Testis (tissue), 3 donors: Measurements from ENCODE around the gene TXNDC5. TPM values are rescaled to one million over a fixed set of nuclear protein-coding genes. Genes with fewer than 3 reads are reported as not detected.

ENCODE experiments used
- DNase-seq: peaks from one replicate; pipeline ENCODE4 v3.0.0-alpha.2; 2019
- H3K27ac ChIP-seq, 2 donors: fragments of 200-600 bp; sonication (generic); one replicate each; pipeline ENCODE4 v1.5.1; 2019
- H3K27me3 ChIP-seq: fragments of 200-600 bp; sonication (generic); one replicate; pipeline ENCODE4 v1.5.1; 2019
- H3K36me3 ChIP-seq: fragments of 200-600 bp; sonication (generic); one replicate; pipeline ENCODE4 v1.5.1; 2017; ENCODE audit warnings: low read depth; ENCODE audit errors: missing control alignments
- H3K4me1 ChIP-seq: fragments of 200-600 bp; sonication (generic); one replicate; pipeline ENCODE4 v1.5.1; 2019
- H3K4me3 ChIP-seq, 2 donors: fragments of 200-600 bp; sonication (generic); one replicate each; pipeline ENCODE4 v1.5.1; 2017 to 2019
- H3K9me3 ChIP-seq: fragments of 200-600 bp; sonication (generic); one replicate; pipeline ENCODE4 v1.5.1; 2017
- CTCF ChIP-seq, 3 experiments: fragments of 450-650 bp in 2 of 3; fragments of 200-600 bp in 1 of 3; sonication (generic) in 1 of 3; IDR thresholded peaks; one replicate each; pipeline ENCODE4 v1.5.1; 2016 to 2019; ENCODE audit warnings: antibody characterized with exemption in 3 of 3, mild to moderate bottlenecking in 2 of 3, moderate library complexity in 1 of 3
- POLR2A ChIP-seq: fragments of 450-650 bp; IDR thresholded peaks from one replicate; pipeline ENCODE4 v1.6.1; 2017; ENCODE audit warnings: antibody characterized with exemption, mild to moderate bottlenecking, moderate library complexity
- WGBS, 2 donors: methylation state at CpG; one replicate each; pipeline ENCODE4 v1.1.5; 2018; 5-methylcytosine and 5-hydroxymethylcytosine counted together
- intact Hi-C: fragments of 100-400 bp; cut with DNase I; formaldehyde crosslinking; loops from one replicate; pipeline ENCODE4 v1.15.1; 2023; ENCODE audit warnings: low total_unique reads
- polyA plus RNA-seq: library from polyadenylated mRNA; stranded (reverse); fragments of 350-450 nt; fragmentation: Illumina TruSeq; extraction: RNeasy Lipid Tissue Mini Kit (QIAGEN cat#74804); gene quantifications from one replicate; pipeline ENCODE4 v1.2.3, GENCODE V29; 2014; ENCODE audit warnings: low read depth, low replicate concordance; ENCODE audit not compliant: insufficient read depth
- total RNA-seq, 2 donors: library from RNA; depleted of rRNA; stranded (reverse); fragments of >200 nt; gene quantifications; one replicate each; pipeline ENCODE4 v1.2.3, GENCODE V29; 2016

The TXNDC5 gene
- total and polyA plus RNA-seq, 3 donors from 2014 or later: 56.5 to 98.7 (median 67.0) TPM

DNA sequence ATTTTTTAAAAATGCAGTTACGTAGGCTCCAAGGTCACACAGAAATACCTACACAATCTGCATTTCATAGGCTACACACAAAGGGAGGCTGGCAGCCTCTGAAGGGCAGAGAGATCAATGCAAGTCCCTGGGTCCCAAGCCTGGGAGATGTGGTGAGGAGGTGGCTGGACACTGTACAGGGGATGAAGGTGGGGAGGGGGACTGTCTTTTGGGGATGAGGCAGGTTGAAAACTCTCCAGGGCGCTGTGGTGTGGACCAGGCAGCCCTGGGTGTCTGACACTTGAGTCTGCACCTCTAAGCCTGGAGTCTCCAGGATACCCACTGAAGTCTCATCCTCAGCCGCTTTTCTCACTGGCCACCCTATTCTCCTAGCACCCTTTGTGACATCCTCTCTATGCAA lies 24.5 kb downstream of the TXNDC5 start:
- H3K36me3 ChIP-seq: no peaks in the 10 kb centered on the region
- H3K27me3 ChIP-seq: no peaks in the 10 kb centered on the region
- no peak for DNase-seq
- no peaks in the 10 kb centered on the region for H3K9me3 ChIP-seq
- H3K4me3 ChIP-seq: no peak overlapping the region
- intact Hi-C loops: no loop called here
- no peaks in the 10 kb centered on the region for H3K4me1 ChIP-seq
- no peak overlapping the region for H3K27ac ChIP-seq
- TF ChIP-seq CTCF (IDR thresholded peaks at IDR 0.05): no peak
- no peak for TF ChIP-seq POLR2A
- 94 to 97% methylated on average over 3 of the region's 3 CpGs for WGBS, 2 donors

DNA sequence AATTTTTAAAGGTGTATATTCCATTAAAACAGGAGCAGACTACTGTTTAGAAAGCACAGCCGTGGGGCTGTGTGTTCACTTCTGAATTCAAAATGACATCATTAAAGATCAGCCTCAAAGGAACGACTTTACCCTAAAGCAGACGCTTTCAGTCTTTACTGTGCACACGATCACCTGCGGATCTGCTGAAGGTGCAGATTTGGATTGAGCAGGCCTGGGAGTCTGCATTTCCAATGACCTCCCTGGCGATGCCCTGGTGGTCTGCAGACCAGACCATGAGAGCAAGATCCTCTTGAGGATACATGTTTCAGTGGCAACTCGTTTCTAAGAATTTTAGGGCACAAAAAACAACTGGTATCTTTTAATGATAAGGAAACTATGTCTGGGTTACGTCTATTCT lies 27.2 kb downstream of the TXNDC5 start:
- TF ChIP-seq CTCF (IDR thresholded peaks at IDR 0.05): no peak
- TF ChIP-seq POLR2A: no peak
- no peaks in the 10 kb centered on the region for H3K36me3 ChIP-seq
- no peaks in the 10 kb centered on the region for H3K4me1 ChIP-seq
- H3K4me3 ChIP-seq: no peak overlapping the region
- H3K9me3 ChIP-seq: no peaks in the 10 kb centered on the region
- no peak overlapping the region for H3K27ac ChIP-seq
- H3K27me3 ChIP-seq: no peaks in the 10 kb centered on the region
- 85 to 90% methylated on average over 8 of the region's 8 CpGs for WGBS, 2 donors
- intact Hi-C loops: no loop called here
- no peak for DNase-seq

DNA sequence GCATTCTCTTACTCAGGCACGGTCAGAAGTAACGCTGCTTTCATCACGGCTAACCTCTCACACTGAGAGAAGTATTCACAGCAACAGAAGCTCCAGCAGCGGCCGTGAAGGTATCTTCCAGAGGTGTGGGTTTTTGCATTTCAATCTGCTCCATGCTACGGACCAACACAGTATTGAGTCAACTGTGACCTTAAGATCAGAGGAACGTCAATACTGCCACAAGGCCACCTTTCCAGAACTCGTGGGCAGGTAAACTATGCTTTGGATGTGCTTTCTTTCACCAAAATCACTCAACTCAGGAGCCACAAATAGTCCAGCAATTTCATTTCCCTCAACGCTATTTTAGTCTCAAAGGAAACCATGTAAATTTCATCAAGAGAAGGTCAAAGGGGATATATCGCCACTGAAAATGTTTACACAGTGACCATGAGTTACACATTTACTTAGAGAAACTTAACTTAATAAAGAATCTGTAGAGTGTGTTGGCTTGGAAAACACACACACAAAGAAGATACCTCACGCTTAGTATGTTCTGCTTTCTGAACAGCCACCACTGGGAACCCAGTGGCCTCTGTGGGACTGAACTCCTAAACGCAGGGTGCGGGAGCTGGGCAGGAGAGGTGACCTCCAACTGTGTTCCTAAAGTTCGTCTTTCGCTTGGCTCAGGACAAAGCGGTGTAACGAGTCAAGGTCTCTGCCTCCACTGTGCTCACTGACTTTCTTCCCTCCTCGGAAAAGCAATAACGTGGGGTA lies 27.9 kb downstream of the TXNDC5 start:
- DNase-seq: no peak
- Histone ChIP-seq H3K36me3 (no peaks in the 10 kb centered on the region), H3K27me3 (no peaks in the 10 kb centered on the region), H3K9me3 (no peaks in the 10 kb centered on the region), H3K27ac (no peak overlapping the region), H3K4me1 (no peaks in the 10 kb centered on the region), H3K4me3 (no peak overlapping the region)
- TF ChIP-seq POLR2A: no peak
- 92 to 94% methylated on average over 19 of the region's 19 CpGs for WGBS, 2 donors
- intact Hi-C loops: no loop called here

- no peaks in the 10 kb centered on the region for H3K27me3 ChIP-seq
- intact Hi-C loops: no loop called here
- H3K27ac ChIP-seq: no peak overlapping the region
- no peaks in the 10 kb centered on the region for H3K4me1 ChIP-seq
- no peak overlapping the region for H3K4me3 ChIP-seq
- TF ChIP-seq CTCF (IDR thresholded peaks at IDR 0.05) (no peak), POLR2A (no peak)
- no peaks in the 10 kb centered on the region for H3K9me3 ChIP-seq
- DNase-seq: no peak
- WGBS, 2 donors: 86 to 91% methylated on average over 8 of the region's 8 CpGs
- no peaks in the 10 kb centered on the region for H3K36me3 ChIP-seq
These were observed 28.7 kb downstream of the TXNDC5 start for GRCh38 chr6:7881765-7882500.

DNA sequence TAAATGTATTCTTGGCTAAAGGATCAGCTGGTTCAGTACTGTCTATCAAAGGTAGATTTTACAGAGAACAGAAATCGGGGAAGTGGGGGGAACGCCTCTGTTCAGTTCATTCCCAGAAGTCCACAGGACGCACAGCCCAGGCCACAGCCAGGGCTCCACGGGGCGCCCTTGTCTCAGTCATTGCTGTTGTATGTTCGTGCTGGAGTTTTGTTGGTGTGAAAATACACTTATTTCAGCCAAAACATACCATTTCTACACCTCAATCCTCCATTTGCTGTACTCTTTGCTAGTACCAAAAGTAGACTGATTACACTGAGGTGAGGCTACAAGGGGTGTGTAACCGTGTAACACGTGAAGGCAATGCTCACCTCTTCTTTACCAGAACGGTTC lies 29.9 kb downstream of the TXNDC5 start:
- Histone ChIP-seq H3K27me3 (no peaks in the 10 kb centered on the region), H3K27ac (no peak overlapping the region), H3K36me3 (no peaks in the 10 kb centered on the region), H3K4me1 (no peaks in the 10 kb centered on the region), H3K9me3 (no peaks in the 10 kb centered on the region), H3K4me3 (no peak overlapping the region)
- TF ChIP-seq POLR2A: no peak
- no peak for TF ChIP-seq CTCF (IDR thresholded peaks at IDR 0.05)
- intact Hi-C loops: no loop called here
- 87 to 95% methylated on average over 9 of the region's 9 CpGs for WGBS, 2 donors
- no peak for DNase-seq
